SK-N-SH (cell line): ENCODE measurements around the gene ASCC1. TPM values are rescaled to one million over a fixed set of nuclear protein-coding genes. Genes with fewer than 3 reads are reported as not detected.

Experiments used
- CTCF ChIA-PET: fragments of 300-600, 350-600 bp; formaldehyde crosslinking; extraction: SDS; loops from one replicate; lab custom pipeline; 2021; lab: Yijun Ruan, JAX
- POLR2A ChIA-PET: fragments of 350-600 bp; sonication (Branson Sonifier 250); formaldehyde crosslinking; extraction: SDS; loops from one replicate; lab custom pipeline; 2020; ENCODE audit warnings: antibody characterized with exemption, inconsistent platforms; lab: Yijun Ruan, JAX
- DNase-seq: peaks from one replicate; pipeline ENCODE4 v3.0.0; 2012
- H2AFZ ChIP-seq: fragments of 200-600 bp; sonication (generic); 2 replicates; pipeline ENCODE4 v1.8.1; 2016; ENCODE audit warnings: antibody characterized with exemption, mild to moderate bottlenecking, low read depth
- H3F3A ChIP-seq: fragments of 200-600 bp; sonication (generic); replicated peaks from 2 replicates; pipeline ENCODE3; 2016; ENCODE audit warnings: antibody characterized with exemption, mild to moderate bottlenecking; ENCODE audit not compliant: insufficient read depth
- H3K27ac ChIP-seq, 2 experiments: fragments of 200-500 bp in 1 of 2; fragments of 200-600 bp in 1 of 2; sonication (Bioruptor generic) in 1 of 2; sonication (generic), shearing (Covaris generic) in 1 of 2; 2 replicates each; pipeline versions ENCODE4 v1.5.1 to v1.6.1; 2014 to 2016; ENCODE audit warnings: low read depth in 2 of 2, inconsistent platforms in 1 of 2, low read length in 1 of 2, mild to moderate bottlenecking in 1 of 2, mixed read lengths in 1 of 2
- H3K27me3 ChIP-seq: fragments of 200-600 bp; sonication (generic), shearing (Covaris generic); 2 replicates; pipeline ENCODE4 v1.6.1; 2016; ENCODE audit warnings: mixed run types; ENCODE audit not compliant: insufficient read depth
- H3K36me3 ChIP-seq, 2 experiments: fragments of 200-500 bp in 1 of 2; fragments of 200-600 bp in 1 of 2; sonication (Bioruptor generic) in 1 of 2; sonication (generic) in 1 of 2; replicated peaks in 1 of 2; 2 replicates each; pipeline versions ENCODE3 to v1.5.1; 2014 to 2016; ENCODE audit warnings: low read length in 1 of 2, mild to moderate bottlenecking in 1 of 2; ENCODE audit not compliant: insufficient read depth in 2 of 2, control insufficient read depth in 1 of 2
- H3K4me1 ChIP-seq, 2 experiments: fragments of 200-500 bp in 1 of 2; fragments of 200-600 bp in 1 of 2; sonication (Bioruptor generic) in 1 of 2; sonication (generic), shearing (Covaris generic) in 1 of 2; 2 replicates each; pipeline versions ENCODE4 v1.5.1 to v1.6.1; 2014 to 2016; ENCODE audit warnings: low read depth in 1 of 2, low read length in 1 of 2, mixed run types in 1 of 2; ENCODE audit not compliant: insufficient read depth in 2 of 2, control insufficient read depth in 1 of 2
- H3K4me2 ChIP-seq: fragments of 200-600 bp; sonication (generic), shearing (Covaris generic); 2 replicates; pipeline ENCODE4 v1.6.1; 2017; ENCODE audit warnings: mixed run types
- H3K4me3 ChIP-seq, 2 experiments: fragments of 200-500 bp in 1 of 2; fragments of 200-600 bp in 1 of 2; sonication (Bioruptor generic) in 1 of 2; sonication (generic), shearing (Covaris generic) in 1 of 2; 2 replicates each; pipeline versions ENCODE4 v1.5.1 to v1.8.1; 2014 to 2016; ENCODE audit warnings: low read depth in 2 of 2, inconsistent platforms in 1 of 2, low read length in 1 of 2, mild to moderate bottlenecking in 1 of 2, mixed read lengths in 1 of 2, moderate library complexity in 1 of 2
- H3K79me2 ChIP-seq: fragments of 200-600 bp; sonication (generic); 2 replicates; pipeline ENCODE4 v1.8.1; 2017; ENCODE audit warnings: mild to moderate bottlenecking; ENCODE audit not compliant: insufficient read depth
- H3K9ac ChIP-seq: fragments of 200-600 bp; sonication (generic); 2 replicates; pipeline ENCODE4 v1.6.1; 2017; ENCODE audit warnings: mixed run types
- H3K9me2 ChIP-seq: fragments of 200-600 bp; sonication (generic); 2 replicates; pipeline ENCODE4 v1.6.1; 2017; ENCODE audit warnings: mixed run types
- H3K9me3 ChIP-seq: fragments of 200-600 bp; sonication (generic); 2 replicates; pipeline ENCODE4 v1.6.1; 2017; ENCODE audit warnings: mixed run types, mild to moderate bottlenecking, moderate library complexity
- H4K20me1 ChIP-seq: fragments of 200-600 bp; sonication (generic); 2 replicates; pipeline ENCODE4 v1.6.1; 2017; ENCODE audit warnings: mild to moderate bottlenecking, mixed run types; ENCODE audit not compliant: insufficient read depth
- CTCF ChIP-seq: fragments of 200-600 bp; sonication (generic); IDR thresholded peaks from 2 replicates; pipeline ENCODE4 v1.6.1; 2017; ENCODE audit warnings: antibody characterized with exemption, mild to moderate bottlenecking, moderate library complexity
- EP300 ChIP-seq, 2 experiments: IDR thresholded peaks; 2 replicates each; pipeline versions ENCODE4 v1.4.0 to v1.6.1; 2012; ENCODE audit warnings: borderline replicate concordance in 1 of 2, low read depth in 1 of 2, low read length in 1 of 2
- FOXM1 ChIP-seq: IDR thresholded peaks from 2 replicates; pipeline ENCODE4 v1.4.0; 2012; ENCODE audit warnings: low read depth, mild to moderate bottlenecking
- GABPA ChIP-seq: IDR thresholded peaks from 2 replicates; pipeline ENCODE4 v1.4.0; 2012; ENCODE audit warnings: low read depth, mild to moderate bottlenecking
- GATA2 ChIP-seq: sonication (generic); formaldehyde crosslinking; IDR thresholded peaks from 2 replicates; pipeline ENCODE4 v1.5.0; 2020; ENCODE audit warnings: mild to moderate bottlenecking, missing genetic modification reagents
- NFIC ChIP-seq: IDR thresholded peaks from 2 replicates; pipeline ENCODE4 v1.4.0; 2012; ENCODE audit warnings: borderline replicate concordance
- NRF1 ChIP-seq: IDR thresholded peaks from 2 replicates; pipeline ENCODE4 v1.6.1; 2012; ENCODE audit warnings: low read depth, mild to moderate bottlenecking, low read length
- RXRA ChIP-seq: IDR thresholded peaks from 2 replicates; pipeline ENCODE4 v1.4.0; 2012; ENCODE audit warnings: low read depth, mild to moderate bottlenecking, borderline replicate concordance
- TCF12 ChIP-seq: IDR thresholded peaks from 2 replicates; pipeline ENCODE4 v1.4.0; 2012
- YY1 ChIP-seq: IDR thresholded peaks from 2 replicates; pipeline ENCODE4 v1.4.0; 2012; ENCODE audit warnings: low read depth, mild to moderate bottlenecking
- WGBS: methylation state at CpG from one replicate; pipeline ENCODE4 v1.1.6; 2017; ENCODE audit warnings: low lambda C conversion rate; 5-methylcytosine and 5-hydroxymethylcytosine counted together
- polyA plus RNA-seq, 3 experiments: library from polyadenylated mRNA; depleted of rRNA; stranded (reverse); fragments of >200 nt; gene quantifications; 2 replicates each; pipeline ENCODE4 v1.2.3, GENCODE V29; 2012
- TF ChIP-seq, protein P1 (sequence below): fragments of 150-350 bp; IDR thresholded peaks from 2 replicates; pipeline ENCODE4 v1.6.1; 2017; ENCODE audit warnings: antibody characterized with exemption, low read length, low read depth, borderline replicate concordance
- TF ChIP-seq, protein P2 (sequence below): IDR thresholded peaks from 2 replicates; pipeline ENCODE4 v1.4.0; 2012; ENCODE audit warnings: low read depth, borderline replicate concordance

Gene ASCC1
- polyA plus RNA-seq, 1 of the 3 experiments (the other 2 are of a cell fraction) = 15.0 TPM

- TF ChIP-seq FOXM1 (no peak), YY1 (no peak), CTCF (no peak), RXRA (no peak), NRF1 (no peak), TCF12 (no peak)
- TF ChIP-seq, protein P1, sequence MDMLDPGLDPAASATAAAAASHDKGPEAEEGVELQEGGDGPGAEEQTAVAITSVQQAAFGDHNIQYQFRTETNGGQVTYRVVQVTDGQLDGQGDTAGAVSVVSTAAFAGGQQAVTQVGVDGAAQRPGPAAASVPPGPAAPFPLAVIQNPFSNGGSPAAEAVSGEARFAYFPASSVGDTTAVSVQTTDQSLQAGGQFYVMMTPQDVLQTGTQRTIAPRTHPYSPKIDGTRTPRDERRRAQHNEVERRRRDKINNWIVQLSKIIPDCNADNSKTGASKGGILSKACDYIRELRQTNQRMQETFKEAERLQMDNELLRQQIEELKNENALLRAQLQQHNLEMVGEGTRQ = no peak
These were observed 110.4 kb downstream of the ASCC1 start (continued) for GRCh38 chr10:72105710-72106109.

DNA sequence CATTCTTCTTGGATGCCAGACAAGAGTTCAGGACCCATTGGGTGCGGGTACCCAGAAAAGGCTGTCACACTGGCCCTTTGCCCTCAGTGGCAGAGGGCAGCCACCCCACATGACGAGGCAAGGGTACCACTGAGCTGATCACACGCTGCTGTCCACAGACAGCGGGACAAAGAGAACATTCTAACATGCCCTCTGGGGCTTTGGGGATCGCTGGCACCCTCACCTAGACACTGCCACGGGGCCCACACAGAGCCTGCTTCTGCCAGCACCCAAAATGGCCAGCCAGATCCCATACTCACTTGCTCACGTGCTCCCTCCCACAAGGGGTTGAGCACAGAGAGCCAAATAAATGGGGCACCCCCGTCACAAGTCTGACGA, 111.0 kb downstream of the ASCC1 start:
- H4K20me1 ChIP-seq = no peaks in the 10 kb centered on the region
- H3F3A ChIP-seq = no peaks in the 10 kb centered on the region
- ChIA-PET POLR2A (no interaction called here), CTCF (interaction anchor here (1.0 to 1.2 kb wide), 2 partner anchors 14 to 145 kb away, joined by 3 read pairs; no protein-coding TSS in a partner anchor)
- H3K27me3 ChIP-seq = no peaks in the 10 kb centered on the region
- H3K9me2 ChIP-seq = no peaks in the 10 kb centered on the region
- no peaks in the 10 kb centered on the region for H3K79me2 ChIP-seq
- no peak for DNase-seq
- WGBS = 96% methylated on average over 8 of the region's 9 CpGs
- no peaks in the 10 kb centered on the region for H3K9me3 ChIP-seq
- no peak overlapping the region; a peak in 1 of 4 replicates for H3K27ac ChIP-seq
- H3K4me2 ChIP-seq = no peak overlapping the region
- peaks cover 0 to 15% of the 10 kb centered on the region in 2 experiments for H3K36me3 ChIP-seq
- H3K4me3 ChIP-seq = no peak overlapping the region
- no peak overlapping the region for H3K9ac ChIP-seq
- TF ChIP-seq, protein P2, sequence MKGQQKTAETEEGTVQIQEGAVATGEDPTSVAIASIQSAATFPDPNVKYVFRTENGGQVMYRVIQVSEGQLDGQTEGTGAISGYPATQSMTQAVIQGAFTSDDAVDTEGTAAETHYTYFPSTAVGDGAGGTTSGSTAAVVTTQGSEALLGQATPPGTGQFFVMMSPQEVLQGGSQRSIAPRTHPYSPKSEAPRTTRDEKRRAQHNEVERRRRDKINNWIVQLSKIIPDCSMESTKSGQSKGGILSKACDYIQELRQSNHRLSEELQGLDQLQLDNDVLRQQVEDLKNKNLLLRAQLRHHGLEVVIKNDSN = no peak
- TF ChIP-seq EP300 (IDR thresholded peaks at IDR 0.05; ENCODE audit: borderline replicate concordance in 1 of 2, low read depth in 1 of 2, low read length in 1 of 2) = no peak
- no peak for TF ChIP-seq GATA2 (CRISPR knock-in tag)
- no peak overlapping the region for H2AFZ ChIP-seq
- H3K4me1 ChIP-seq = peaks cover 5 to 15% of the 10 kb centered on the region in 2 experiments; a peak in 3 of 4 replicates

- Histone ChIP-seq H3K9me3 (no peaks in the 10 kb centered on the region), H3K79me2 (no peaks in the 10 kb centered on the region), H3K9me2 (no peaks in the 10 kb centered on the region), H3K27ac (no peak overlapping the region; a peak in 1 of 4 replicates), H3K4me1 (peaks cover 5 to 10% of the 10 kb centered on the region in 2 experiments; a peak in 2 of 4 replicates), H3K4me3 (no peak overlapping the region), H2AFZ (no peak overlapping the region), H4K20me1 (no peaks in the 10 kb centered on the region), H3K9ac (no peak overlapping the region), H3K27me3 (no peaks in the 10 kb centered on the region), H3K4me2 (no peak overlapping the region), H3F3A (no peaks in the 10 kb centered on the region), H3K36me3 (peaks cover 0 to 15% of the 10 kb centered on the region in 2 experiments)
- ChIA-PET POLR2A (no interaction called here), CTCF (interaction anchor here (0.6 to 1.2 kb wide), 3 partner anchors 9 to 145 kb away, joined by 3 read pairs; no protein-coding TSS in a partner anchor)
- TF ChIP-seq, protein P1 = no peak
- TF ChIP-seq GABPA (no peak), NFIC (no peak)
- WGBS = 94% methylated on average over 8 of the region's 8 CpGs
- no peak for DNase-seq
These were observed 111.5 kb downstream of the ASCC1 start for GRCh38 chr10:72104472-72105097.
